GM10847 (cell line): ENCODE data around the gene ANGPTL1.

Experiments
- POLR2A ChIP-seq: IDR thresholded peaks from 2 replicates; pipeline ENCODE4 v1.6.1; 2011; ENCODE audit not compliant: insufficient read length; ENCODE audit errors: extremely low read depth

Gene ANGPTL1

GRCh38 chr1:178818416-178818815, 52.5 kb downstream of the ANGPTL1 start:
- no peak for TF ChIP-seq POLR2A

DNA sequence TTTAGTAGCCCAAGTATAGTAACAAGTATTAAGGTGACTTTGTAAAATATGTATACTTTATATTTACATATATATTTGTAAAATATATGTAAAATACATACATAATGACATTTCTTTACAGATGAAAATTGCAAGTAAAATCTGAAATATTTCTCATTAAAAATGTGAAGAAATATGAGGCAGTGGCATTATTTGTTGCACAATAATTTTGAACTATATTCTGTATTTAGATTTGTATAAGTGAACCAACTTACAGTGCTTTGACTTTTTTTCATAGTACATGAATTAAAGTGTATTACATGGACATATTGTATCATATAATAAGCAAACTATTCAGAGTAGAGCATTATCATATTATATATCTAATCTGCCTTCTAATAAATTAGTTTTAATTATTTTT, 60.3 kb downstream of the ANGPTL1 start:
- no peak for TF ChIP-seq POLR2A

DNA sequence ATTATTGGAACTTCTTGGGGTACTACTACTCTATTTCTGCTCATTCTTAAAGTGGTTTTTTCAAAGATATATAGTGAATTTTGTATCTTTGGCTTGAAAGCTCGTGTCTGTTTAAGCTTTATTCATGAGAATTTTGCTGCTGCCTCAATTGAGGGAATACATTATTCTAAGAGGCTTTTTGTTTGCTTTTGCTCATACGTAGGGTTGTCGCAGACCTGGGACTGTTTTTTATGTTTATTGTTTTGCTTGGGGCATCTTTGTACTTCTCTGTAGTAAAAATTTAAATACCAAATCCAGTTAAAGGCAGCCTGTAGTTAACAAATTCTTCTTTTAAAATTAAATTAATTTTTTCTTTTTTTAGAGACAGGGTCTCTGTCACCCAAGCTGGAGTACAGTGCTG, 62.3 kb downstream of the ANGPTL1 start:
- no peak for TF ChIP-seq POLR2A

DNA sequence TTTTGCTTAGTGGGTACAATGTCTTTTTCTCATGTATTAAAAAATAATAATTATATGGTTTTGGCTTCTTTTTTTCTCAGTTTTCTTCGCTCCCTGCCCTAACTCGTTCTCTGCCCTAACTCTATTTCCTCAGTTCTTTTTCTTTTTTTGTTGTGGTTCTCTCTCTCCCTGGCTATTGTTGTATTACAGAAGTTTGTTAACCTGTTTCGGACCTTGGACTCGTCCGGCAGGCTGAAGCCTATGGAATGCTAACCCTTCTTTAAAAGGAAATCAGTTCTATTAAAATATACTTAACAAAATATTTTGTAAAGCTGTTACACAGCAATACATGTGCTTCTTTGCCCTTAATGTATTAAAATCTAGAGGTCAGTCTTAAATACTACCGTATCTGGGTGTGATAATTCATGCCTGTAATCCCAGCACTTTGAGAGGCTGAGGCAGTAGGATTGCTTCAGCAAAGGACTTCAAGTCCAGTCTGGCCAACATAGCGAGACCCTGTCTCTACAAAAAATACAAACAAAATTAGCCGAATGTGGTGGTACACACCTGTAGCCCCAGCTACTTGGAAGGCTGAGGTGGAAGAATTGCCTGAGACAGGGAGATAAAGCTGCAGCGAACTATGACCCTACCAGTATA, 64.1 kb downstream of the ANGPTL1 start:
- no peak for TF ChIP-seq POLR2A

GRCh38 chr1:178802873-178803272, 68.0 kb downstream of the ANGPTL1 start:
- TF ChIP-seq POLR2A, result no peak
